HUES64 (cell line): ENCODE measurements around the gene TRERF1.

Experiments
- H3K27ac ChIP-seq: 2 replicates; pipeline ENCODE4 v1.7.0; 2013; ENCODE audit warnings: low read depth, low read length, inconsistent platforms
- H3K27me3 ChIP-seq: 2 replicates; pipeline ENCODE4 v1.6.1; 2013; ENCODE audit warnings: mild to moderate bottlenecking, low read length; ENCODE audit not compliant: insufficient read depth
- H3K36me3 ChIP-seq: 2 replicates; pipeline ENCODE4 v1.6.1; 2013; ENCODE audit warnings: mild to moderate bottlenecking, low read length; ENCODE audit not compliant: insufficient read depth
- H3K4me1 ChIP-seq: 2 replicates; pipeline ENCODE4 v1.6.1; 2013; ENCODE audit warnings: mild to moderate bottlenecking, low read length, moderate library complexity; ENCODE audit not compliant: insufficient read depth
- H3K4me3 ChIP-seq: 2 replicates; pipeline ENCODE4 v1.5.1; 2013; ENCODE audit warnings: mild to moderate bottlenecking, low read length, moderate library complexity
- H3K9ac ChIP-seq: 2 replicates; pipeline ENCODE4 v1.6.1; 2013; ENCODE audit warnings: mild to moderate bottlenecking, low read depth, low read length
- H3K9me3 ChIP-seq: 2 replicates; pipeline ENCODE4 v1.6.1; 2013; ENCODE audit warnings: low read depth, low read length; ENCODE audit not compliant: insufficient read depth
- WGBS: fragments of 150-250, 120-280 bp; methylation state at CpG from one replicate; pipeline ENCODE4 v1.1.7; 2013; ENCODE audit warnings: missing lambda C conversion rate; 5-methylcytosine and 5-hydroxymethylcytosine counted together

Gene TRERF1

GRCh38 chr6:42279144-42279781, 172.5 kb downstream of the TRERF1 start:
- Histone ChIP-seq H3K9me3 (no peaks in the 10 kb centered on the region), H3K36me3 (no peaks in the 10 kb centered on the region), H3K27me3 (no peaks in the 10 kb centered on the region), H3K4me1 (peaks cover 7% of the 10 kb centered on the region; the same call in 1 of the 2 replicates), H3K27ac (no peak overlapping the region), H3K9ac (no peak overlapping the region), H3K4me3 (no peak overlapping the region)
- WGBS, result 89% methylated on average over 9 of the region's 9 CpGs

- no peaks in the 10 kb centered on the region for H3K27me3 ChIP-seq
- H3K9ac ChIP-seq, result no peak overlapping the region
- 93% methylated on average over 7 of the region's 7 CpGs for WGBS
- no peaks in the 10 kb centered on the region for H3K9me3 ChIP-seq
- no peaks in the 10 kb centered on the region for H3K36me3 ChIP-seq
- H3K27ac ChIP-seq, result no peak overlapping the region
- H3K4me1 ChIP-seq, result peaks cover 7% of the 10 kb centered on the region; the same call in 1 of the 2 replicates
- H3K4me3 ChIP-seq, result no peak overlapping the region
These were observed 173.4 kb downstream of the TRERF1 start for GRCh38 chr6:42278131-42278853.

- peaks cover 7% of the 10 kb centered on the region; the same call in 1 of the 2 replicates for H3K4me1 ChIP-seq
- no peaks in the 10 kb centered on the region for H3K9me3 ChIP-seq
- H3K27me3 ChIP-seq, result no peaks in the 10 kb centered on the region
- H3K4me3 ChIP-seq, result no peak overlapping the region
- H3K9ac ChIP-seq, result no peak overlapping the region
- 78% methylated on average over 13 of the region's 13 CpGs for WGBS
- no peak overlapping the region for H3K27ac ChIP-seq
- H3K36me3 ChIP-seq, result no peaks in the 10 kb centered on the region
These were observed 175.5 kb downstream of the TRERF1 start for GRCh38 chr6:42276034-42276890.

- 96% methylated on average over 12 of the region's 12 CpGs for WGBS
- H3K27me3 ChIP-seq, result no peaks in the 10 kb centered on the region
- no peaks in the 10 kb centered on the region for H3K36me3 ChIP-seq
- H3K27ac ChIP-seq, result no peak overlapping the region
- H3K4me1 ChIP-seq, result peaks cover 1% of the 10 kb centered on the region; the same call in 1 of the 2 replicates
- no peak overlapping the region for H3K4me3 ChIP-seq
- no peaks in the 10 kb centered on the region for H3K9me3 ChIP-seq
- H3K9ac ChIP-seq, result no peak overlapping the region
These were observed 176.2 kb downstream of the TRERF1 start for GRCh38 chr6:42275376-42276033.

- H3K27me3 ChIP-seq, result no peaks in the 10 kb centered on the region
- no peak overlapping the region for H3K4me3 ChIP-seq
- no peaks in the 10 kb centered on the region for H3K36me3 ChIP-seq
- WGBS, result 98% methylated on average over 6 of the region's 6 CpGs
- H3K4me1 ChIP-seq, result no peaks in the 10 kb centered on the region; the same call in 1 of the 2 replicates
- no peak overlapping the region for H3K27ac ChIP-seq
- no peaks in the 10 kb centered on the region for H3K9me3 ChIP-seq
- H3K9ac ChIP-seq, result no peak overlapping the region
These were observed 176.8 kb downstream of the TRERF1 start for GRCh38 chr6:42274898-42275297.

- Histone ChIP-seq H3K36me3 (peaks cover 14% of the 10 kb centered on the region), H3K4me3 (no peak overlapping the region), H3K9me3 (no peaks in the 10 kb centered on the region), H3K4me1 (no peaks in the 10 kb centered on the region; the same call in 1 of the 2 replicates), H3K27me3 (no peaks in the 10 kb centered on the region), H3K27ac (no peak overlapping the region), H3K9ac (no peak overlapping the region)
- WGBS, result 87% methylated on average over 7 of the region's 7 CpGs
These were observed 179.6 kb downstream of the TRERF1 start for GRCh38 chr6:42271834-42272805.

- 86% methylated on average over 3 of the region's 4 CpGs for WGBS
- Histone ChIP-seq H3K9ac (no peak overlapping the region), H3K9me3 (no peaks in the 10 kb centered on the region), H3K4me3 (no peak overlapping the region), H3K27ac (no peak overlapping the region), H3K36me3 (peaks cover 16% of the 10 kb centered on the region), H3K4me1 (no peaks in the 10 kb centered on the region), H3K27me3 (no peaks in the 10 kb centered on the region)
These were observed 181.7 kb downstream of the TRERF1 start for GRCh38 chr6:42269974-42270510.

GRCh38 chr6:42269553-42269952, 182.2 kb downstream of the TRERF1 start:
- Histone ChIP-seq H3K36me3 (peaks cover 18% of the 10 kb centered on the region), H3K27ac (no peak overlapping the region)

GRCh38 chr6:42268835-42269204, 182.9 kb downstream of the TRERF1 start:
- H3K9me3 ChIP-seq, result no peaks in the 10 kb centered on the region
- peaks cover 24% of the 10 kb centered on the region for H3K36me3 ChIP-seq
- no peak overlapping the region for H3K9ac ChIP-seq
- 94% methylated on average over 7 of the region's 7 CpGs for WGBS
- H3K4me3 ChIP-seq, result no peak overlapping the region
- no peak overlapping the region for H3K27ac ChIP-seq
- peaks cover under 1% of the 10 kb centered on the region; the same call in 1 of the 2 replicates for H3K4me1 ChIP-seq
- no peaks in the 10 kb centered on the region for H3K27me3 ChIP-seq

More at GRCh38 chr6:42269553-42269952, 182.2 kb downstream of the TRERF1 start:
- WGBS, result 94% methylated on average over 6 of the region's 6 CpGs
- Histone ChIP-seq H3K4me3 (no peak overlapping the region), H3K27me3 (no peaks in the 10 kb centered on the region), H3K9me3 (no peaks in the 10 kb centered on the region), H3K4me1 (no peaks in the 10 kb centered on the region), H3K9ac (no peak overlapping the region)
